Measurements from ENCODE around the gene GLT8D2.
A peak's percentile ranks its signal among the peaks of the same experiment; 100 is the strongest.

Gene GLT8D2

GRCh38 chr12:104049903-104050356 lies at the start of gene GLT8D2:
Gene GLT8D2 (minus strand): TSS chr12:104050187. CDS start chr12:104019648, 30,539 bp downstream.
- no peak for ATAC-seq

DNA sequence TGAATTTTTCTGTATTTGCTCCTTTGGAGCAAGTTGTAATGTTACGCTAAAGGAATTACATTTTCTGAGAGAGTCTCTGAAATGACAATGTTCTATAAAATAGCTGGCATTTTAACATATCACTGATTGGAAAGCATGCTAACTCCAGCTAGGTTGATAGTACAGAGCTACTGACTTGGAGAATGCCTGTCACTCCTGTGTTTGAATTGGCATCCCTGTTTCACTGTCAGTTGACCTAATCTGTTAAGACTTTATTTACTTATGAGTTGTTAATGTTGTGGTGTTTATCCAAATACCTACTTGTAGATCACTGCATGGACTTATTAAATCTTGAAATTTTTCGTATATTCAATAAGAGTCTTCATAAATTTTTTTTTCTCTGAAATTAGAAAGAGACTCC lies 48.0 kb upstream of the GLT8D2 start:
- no peak for ATAC-seq

- ATAC-seq: no peak
Observed at GRCh38 chr12:104095289-104095688, 45.3 kb upstream of the GLT8D2 start.

DNA sequence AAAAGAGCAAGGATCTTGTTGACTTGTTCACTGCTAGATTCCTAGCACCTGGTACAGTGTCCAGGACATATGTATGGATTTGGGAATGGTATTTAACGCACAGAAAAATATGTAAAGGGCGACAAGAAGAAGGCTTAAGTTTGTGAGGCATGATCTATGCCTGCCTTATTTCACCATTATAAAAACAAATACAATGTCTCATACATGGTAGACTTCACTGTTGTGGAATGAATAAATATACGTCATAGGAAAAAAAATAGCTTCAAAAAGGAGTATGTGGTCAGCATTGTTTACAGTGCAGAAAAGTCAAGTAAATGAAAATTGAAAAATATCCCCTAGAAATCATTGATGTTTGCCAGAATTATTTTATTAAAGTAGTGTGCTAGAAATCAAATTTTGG lies 44.3 kb upstream of the GLT8D2 start:
- ATAC-seq: no peak

DNA sequence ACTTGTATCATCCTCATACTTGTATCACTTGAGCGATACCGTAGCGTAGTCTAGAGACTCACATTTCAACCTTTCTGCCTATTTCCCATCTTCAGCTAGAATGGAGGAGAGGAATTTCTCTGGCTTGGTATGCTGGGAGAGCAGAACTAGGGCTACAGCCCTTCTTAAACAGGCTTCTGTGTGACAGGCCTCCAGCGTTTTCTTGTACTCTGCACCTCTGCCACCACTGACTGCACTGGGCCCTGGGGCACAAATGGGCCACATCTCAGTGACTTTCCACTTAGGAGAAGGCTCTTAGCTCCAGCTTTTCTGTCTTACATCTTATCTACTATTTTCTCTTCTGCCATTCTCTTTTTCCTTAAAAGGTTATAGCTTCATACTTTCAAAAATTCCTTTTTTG lies 41.1 kb upstream of the GLT8D2 start:
- ATAC-seq: no peak

DNA sequence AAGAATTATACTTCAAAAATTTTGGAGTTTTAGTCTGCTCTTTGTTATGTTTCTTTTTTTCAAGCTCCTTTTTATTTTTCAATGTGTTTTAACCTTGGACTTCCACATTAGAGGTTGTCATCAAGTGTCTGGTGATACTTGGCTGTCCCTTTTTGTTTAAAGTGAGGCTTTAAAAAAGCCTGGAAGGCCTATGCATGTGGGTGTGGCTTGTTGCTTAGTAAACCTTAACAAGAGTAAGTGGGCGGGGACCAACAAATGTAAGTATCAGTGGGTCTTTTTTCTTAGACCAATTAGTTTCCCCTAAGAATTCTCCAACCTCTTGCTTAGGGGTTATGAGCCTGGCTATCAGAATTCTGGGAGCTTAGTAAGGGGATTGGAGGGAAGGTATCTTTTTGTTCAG lies 40.7 kb upstream of the GLT8D2 start:
- ATAC-seq: no peak

GRCh38 chr12:104083769-104084475 lies 33.9 kb upstream of the GLT8D2 start:
- peak; percentile 92 to 96 for ATAC-seq

DNA sequence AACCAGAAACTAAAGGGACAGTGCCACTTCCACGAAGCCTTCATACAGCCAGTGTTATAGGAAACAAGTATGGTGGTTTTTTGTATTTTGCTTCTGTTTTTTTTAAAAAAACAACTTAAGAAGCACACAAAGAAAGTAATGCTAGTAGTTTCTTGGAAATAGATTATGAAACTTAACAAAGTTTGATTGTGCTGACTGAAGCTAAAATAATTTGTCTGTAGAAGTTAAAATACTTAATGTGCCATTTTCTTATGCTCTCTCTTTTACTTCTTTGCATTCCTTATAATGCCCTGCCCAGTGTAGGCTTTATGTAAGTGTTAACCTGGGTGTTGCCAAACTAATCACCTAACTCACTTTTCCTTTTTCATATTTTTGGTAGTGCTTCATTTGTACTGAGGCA lies 30.8 kb upstream of the GLT8D2 start:
- ATAC-seq: no peak

DNA sequence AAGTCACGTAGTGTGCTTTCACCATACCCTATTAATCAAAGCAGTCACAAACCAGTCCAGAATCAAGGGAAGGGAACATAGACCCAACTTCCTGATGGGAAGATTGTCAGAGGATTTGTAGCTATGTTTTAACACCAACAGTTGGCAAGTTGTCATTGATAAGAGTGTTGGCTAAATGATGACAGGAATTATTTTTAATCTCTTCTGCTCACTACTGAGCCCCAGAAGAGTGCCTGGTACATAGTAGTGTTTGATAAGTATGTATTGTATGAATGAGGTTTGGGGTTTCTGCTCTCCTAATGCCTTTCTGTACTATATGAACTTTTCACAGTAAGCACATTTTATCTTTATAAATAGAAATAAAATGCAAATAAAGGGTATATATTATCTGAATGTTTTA lies 29.0 kb upstream of the GLT8D2 start:
- no peak for ATAC-seq

DNA sequence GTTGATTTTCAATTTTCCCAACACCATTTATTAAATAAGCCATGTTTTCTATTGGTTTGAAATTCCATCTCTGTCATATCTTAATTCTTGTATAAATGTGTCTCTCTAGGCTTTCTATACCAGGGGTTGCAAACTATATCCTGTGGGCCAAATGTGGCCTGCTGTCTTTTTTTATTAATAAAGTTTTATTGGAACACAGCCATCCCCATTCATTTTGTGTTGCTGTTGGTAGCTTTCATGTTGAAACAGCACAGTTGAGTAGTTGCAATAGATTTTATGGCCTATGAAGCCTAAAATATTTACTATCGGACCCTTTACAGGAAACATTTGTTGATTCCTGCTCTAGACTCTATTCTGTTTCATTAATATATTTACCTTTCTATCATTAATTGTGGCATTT lies 23.7 kb upstream of the GLT8D2 start:
- no peak for ATAC-seq

- ATAC-seq: no peak
Observed at GRCh38 chr12:104072099-104072498, 22.1 kb upstream of the GLT8D2 start.

- ATAC-seq: no peak
Observed at GRCh38 chr12:104064842-104065427, 14.9 kb upstream of the GLT8D2 start.

DNA sequence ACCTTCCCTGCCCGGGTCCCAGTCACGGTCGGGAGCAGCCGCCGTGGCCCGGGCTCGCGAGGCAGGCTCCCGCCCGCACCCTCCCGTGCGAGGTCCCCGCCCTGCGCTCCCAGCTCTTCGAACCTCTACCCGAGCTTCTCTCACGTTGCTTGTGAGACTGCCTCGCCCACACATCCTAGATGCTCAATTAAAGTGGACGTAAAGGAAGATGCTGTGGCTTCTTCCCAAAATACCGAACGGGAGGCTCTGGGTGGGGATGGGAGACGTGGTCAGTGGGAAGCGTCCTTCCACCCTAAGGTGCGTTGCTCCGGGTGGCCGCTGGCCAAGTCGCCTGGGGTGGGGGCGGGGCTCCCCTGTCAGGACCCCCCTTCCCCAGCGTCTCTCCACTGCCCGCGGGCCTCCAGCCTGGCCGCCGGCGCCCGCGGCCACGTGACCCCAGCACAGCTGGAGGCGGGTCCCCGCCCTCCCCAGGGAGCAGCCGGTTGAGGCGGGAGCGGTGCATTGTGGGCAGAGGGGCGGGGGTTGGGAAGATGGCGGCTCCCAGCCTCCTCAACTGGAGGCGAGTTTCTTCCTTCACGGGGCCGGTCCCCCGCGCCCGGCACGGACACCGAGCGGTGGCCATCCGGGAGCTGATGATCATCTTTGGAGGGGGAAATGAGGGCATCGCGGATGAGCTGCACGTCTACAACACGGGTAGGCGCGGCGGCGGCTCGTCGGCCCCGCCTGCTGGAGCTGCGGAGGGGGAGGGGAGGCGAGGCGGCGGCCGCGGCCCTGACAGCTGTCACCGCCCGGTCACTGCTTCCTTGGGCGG lies 14.2 kb upstream of the GLT8D2 start, which contains the start of gene HCFC2:
Gene HCFC2, plus strand, starts transcription at position 501 of the 811 bp plus-strand sequence. Its CDS starts 30 bp downstream, at position 531.
- ATAC-seq: peak; percentile 97

DNA sequence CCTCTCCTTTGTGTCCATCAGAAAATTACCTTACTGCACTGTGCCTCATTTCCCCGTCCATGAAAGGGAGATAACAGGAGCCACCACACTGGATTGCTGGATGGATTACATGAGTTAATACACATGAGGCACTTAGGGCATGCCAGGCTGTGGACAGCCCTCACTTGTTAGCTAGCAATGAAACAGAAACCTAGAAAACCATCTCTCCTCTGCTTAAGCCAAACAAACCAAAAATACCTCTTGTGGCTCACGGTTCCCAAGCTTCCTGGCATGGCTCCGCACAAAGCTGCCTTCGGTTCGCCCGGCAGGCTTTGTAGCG lies 13.7 kb upstream of the GLT8D2 start:
- ATAC-seq: peak; percentile 19 to 30

- no peak for ATAC-seq
Observed at GRCh38 chr12:104060791-104061190, 10.8 kb upstream of the GLT8D2 start.

- ATAC-seq: no peak
Observed at GRCh38 chr12:104059963-104060362, 10.0 kb upstream of the GLT8D2 start.

DNA sequence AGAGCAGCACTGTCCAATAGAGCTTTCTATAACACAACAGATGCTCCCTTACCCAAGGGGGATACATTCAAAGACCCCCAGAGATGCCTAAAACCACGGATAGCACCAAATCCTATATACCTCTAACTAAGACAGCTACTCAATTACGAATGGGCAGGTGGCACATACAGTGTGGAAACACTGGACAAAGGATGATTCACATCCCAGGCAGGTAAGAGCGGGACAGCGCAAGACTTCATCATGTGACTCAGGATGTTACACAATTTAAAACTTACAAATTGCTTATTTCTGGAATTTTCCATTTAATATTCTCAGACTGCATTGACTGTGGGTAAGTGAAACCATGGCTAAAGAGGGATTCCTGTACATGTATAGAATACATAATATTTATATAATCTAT lies 8.8 kb upstream of the GLT8D2 start:
- ATAC-seq: no peak

- peak in 1 of 2 donors; percentile 24 for ATAC-seq
Observed at GRCh38 chr12:104057771-104058197, 7.8 kb upstream of the GLT8D2 start.

GRCh38 chr12:104056419-104056972 lies 6.5 kb upstream of the GLT8D2 start:
- ATAC-seq: no peak

- ATAC-seq: no peak
Observed at GRCh38 chr12:104055686-104056388, 5.8 kb upstream of the GLT8D2 start.

DNA sequence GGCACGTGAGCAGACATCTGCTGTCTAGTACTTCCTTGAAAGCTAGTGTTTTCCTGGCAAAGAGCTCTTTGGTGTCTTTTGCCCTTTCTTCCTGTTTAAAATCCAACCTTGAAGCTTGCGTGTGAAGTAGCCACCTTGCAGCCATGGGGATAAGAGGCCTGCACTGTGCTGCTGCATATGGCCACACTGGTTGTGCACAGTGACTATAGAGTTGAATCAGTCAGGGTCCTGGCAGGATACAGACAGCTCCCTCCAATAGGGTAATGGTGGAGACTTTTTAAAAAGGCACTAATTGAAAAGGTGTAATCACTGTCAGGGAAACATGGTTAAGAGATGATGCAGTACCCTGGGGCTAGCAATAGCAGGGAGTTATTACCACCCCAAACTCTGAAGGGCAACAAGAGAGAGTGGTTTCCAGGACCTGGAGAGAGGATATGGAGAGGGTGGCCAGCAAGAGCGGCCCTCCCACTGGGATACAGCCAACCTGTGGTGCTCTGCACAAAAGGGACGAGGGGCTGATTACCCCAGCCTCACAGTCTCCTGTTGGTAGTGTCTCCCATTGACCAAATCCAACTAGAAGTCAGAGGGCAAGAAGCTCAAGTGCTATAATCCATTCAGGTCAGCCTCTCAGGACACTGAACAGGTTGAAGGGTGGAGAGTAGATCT lies 4.8 kb upstream of the GLT8D2 start:
- no peak for ATAC-seq

DNA sequence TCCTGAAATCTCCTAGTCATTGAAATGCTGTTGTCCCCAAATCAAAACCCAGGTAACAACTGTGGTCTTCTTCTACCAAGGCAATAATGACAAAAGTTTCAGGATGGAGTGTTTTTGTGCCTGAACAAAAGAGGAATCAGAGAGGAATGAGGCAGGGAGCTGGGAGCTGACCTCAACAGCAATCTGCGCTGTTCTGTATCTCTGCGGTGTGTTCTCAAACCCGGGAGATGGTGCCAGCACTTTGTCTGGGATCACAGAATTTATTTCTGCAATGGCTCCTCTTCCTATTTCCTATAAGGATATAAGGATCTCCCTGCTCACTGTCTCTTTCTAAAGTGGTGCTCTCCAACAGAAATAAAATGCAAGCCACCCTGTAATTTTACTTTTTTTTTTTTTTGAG lies 449 bp upstream of the GLT8D2 start:
- ATAC-seq: no peak
